WTC11 (cell line): Measurements from ENCODE around the gene SSBP2.

Source experiments
- ATF1 ChIP-seq: sonication (generic); formaldehyde crosslinking; IDR thresholded peaks from 2 replicates; pipeline ENCODE4 v1.8.1; 2023; ENCODE audit warnings: mild to moderate bottlenecking, moderate library complexity, missing genetic modification reagents
- CREB1 ChIP-seq: sonication (generic); formaldehyde crosslinking; IDR thresholded peaks from 2 replicates; pipeline ENCODE4 v1.8.0; 2023; ENCODE audit warnings: mild to moderate bottlenecking, missing genetic modification reagents
- CTCF ChIP-seq: fragments of 200-600 bp; IDR thresholded peaks from 2 replicates; pipeline ENCODE4 v1.8.0; 2022; ENCODE audit warnings: antibody characterized with exemption
- E2F4 ChIP-seq: sonication (generic); formaldehyde crosslinking; IDR thresholded peaks from 2 replicates; pipeline ENCODE4 v1.8.1; 2022; ENCODE audit warnings: low read depth, mild to moderate bottlenecking, moderate library complexity, missing genetic modification reagents, borderline replicate concordance
- E2F5 ChIP-seq: sonication (generic); formaldehyde crosslinking; IDR thresholded peaks from 2 replicates; pipeline ENCODE4 v1.8.1; 2022; ENCODE audit warnings: mild to moderate bottlenecking, moderate library complexity, missing genetic modification reagents
- ERG ChIP-seq: fragments of 250-450 bp; sonication (Bioruptor Pico); IDR thresholded peaks from 2 replicates; pipeline ENCODE4 v1.8.0; 2021; ENCODE audit warnings: mild to moderate bottlenecking
- FOXP4 ChIP-seq: sonication (generic); formaldehyde crosslinking; IDR thresholded peaks from 2 replicates; pipeline ENCODE4 v1.8.0; 2022; ENCODE audit warnings: mild to moderate bottlenecking, missing genetic modification reagents
- KAT7 ChIP-seq: sonication (generic); formaldehyde crosslinking; IDR thresholded peaks from 2 replicates; pipeline ENCODE4 v1.8.1; 2023; ENCODE audit warnings: missing genetic modification reagents, mild to moderate bottlenecking, borderline replicate concordance
- NR3C1 ChIP-seq: sonication (generic); formaldehyde crosslinking; conservative IDR thresholded peaks from 2 replicates; pipeline ENCODE4 v1.8.1; 2023; ENCODE audit warnings: low read depth, mild to moderate bottlenecking, missing genetic modification reagents
- RORB ChIP-seq: fragments of 250-450 bp; sonication (Bioruptor Pico); IDR thresholded peaks from 2 replicates; pipeline ENCODE4 v1.9.0; 2021; ENCODE audit warnings: mild to moderate bottlenecking
- SP1 ChIP-seq: sonication (generic); formaldehyde crosslinking; conservative IDR thresholded peaks from 2 replicates; pipeline ENCODE4 v1.8.1; 2022; ENCODE audit warnings: missing genetic modification reagents
- USF1 ChIP-seq: sonication (generic); formaldehyde crosslinking; IDR thresholded peaks from 2 replicates; pipeline ENCODE4 v1.8.0; 2022; ENCODE audit warnings: mild to moderate bottlenecking, missing genetic modification reagents
- USF2 ChIP-seq: sonication (generic); formaldehyde crosslinking; IDR thresholded peaks from 2 replicates; pipeline ENCODE4 v1.8.1; 2023; ENCODE audit warnings: mild to moderate bottlenecking, missing genetic modification reagents, moderate library complexity
- ZNF263 ChIP-seq: sonication (generic); formaldehyde crosslinking; IDR thresholded peaks from 2 replicates; pipeline ENCODE4 v1.8.1; 2022; ENCODE audit warnings: low read depth, mild to moderate bottlenecking, moderate library complexity, missing genetic modification reagents

GRCh38 chr5:81418606-81419005 lies 332.3 kb downstream of the SSBP2 start:
- TF ChIP-seq USF1 (no peak), CTCF (no peak), E2F4 (no peak), CREB1 (CRISPR knock-in tag) (no peak), KAT7 (CRISPR knock-in tag) (no peak), E2F5 (CRISPR knock-in tag) (no peak), ERG (CRISPR knock-in tag) (no peak), FOXP4 (no peak), SP1 (no peak), ZNF263 (no peak), ATF1 (CRISPR knock-in tag) (no peak), USF2 (CRISPR knock-in tag) (no peak), RORB (CRISPR knock-in tag) (no peak), NR3C1 (CRISPR knock-in tag) (no peak)
